Amygdala (tissue), 56 donors: Measurements from ENCODE around the gene NTN5.
"Not testable (repeated sequence)": the region's sequence is repeated elsewhere in the genome, so short reads cannot be mapped to it uniquely, and the experiment has no call there.

Source experiments
- DNase-seq, 56 donors: peaks; one replicate each; lab custom pipeline; 2025; lab: John Stamatoyannopoulos, UW

The NTN5 gene

DNA sequence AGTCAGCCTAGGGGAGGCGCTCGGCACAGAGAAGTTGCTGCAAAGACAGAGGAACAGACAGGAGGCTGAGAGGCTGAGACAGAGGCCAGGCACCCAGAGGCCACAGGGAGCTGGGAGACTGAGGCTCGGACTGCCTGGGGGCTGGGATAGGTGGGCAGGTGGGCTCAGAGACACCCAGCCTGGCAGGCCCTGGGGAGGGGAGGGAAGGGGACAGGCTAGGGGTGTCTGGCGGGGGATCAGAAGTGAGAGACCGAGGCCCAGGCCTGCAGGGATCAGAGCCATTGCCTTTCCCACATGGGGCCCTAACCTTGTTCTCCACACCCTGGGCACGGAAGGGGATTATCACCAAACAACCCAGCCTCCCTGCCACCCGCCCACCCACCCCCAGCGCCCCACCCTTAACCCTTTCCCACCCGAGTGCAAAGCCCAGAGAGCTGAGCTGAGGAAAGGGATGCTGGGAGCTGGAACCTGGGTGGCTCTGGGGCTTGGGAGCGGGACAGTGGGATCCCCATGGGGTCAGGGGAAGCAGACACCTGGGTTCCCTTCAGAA, 1.3 kb downstream of the NTN5 start:
- no peak for DNase-seq

DNA sequence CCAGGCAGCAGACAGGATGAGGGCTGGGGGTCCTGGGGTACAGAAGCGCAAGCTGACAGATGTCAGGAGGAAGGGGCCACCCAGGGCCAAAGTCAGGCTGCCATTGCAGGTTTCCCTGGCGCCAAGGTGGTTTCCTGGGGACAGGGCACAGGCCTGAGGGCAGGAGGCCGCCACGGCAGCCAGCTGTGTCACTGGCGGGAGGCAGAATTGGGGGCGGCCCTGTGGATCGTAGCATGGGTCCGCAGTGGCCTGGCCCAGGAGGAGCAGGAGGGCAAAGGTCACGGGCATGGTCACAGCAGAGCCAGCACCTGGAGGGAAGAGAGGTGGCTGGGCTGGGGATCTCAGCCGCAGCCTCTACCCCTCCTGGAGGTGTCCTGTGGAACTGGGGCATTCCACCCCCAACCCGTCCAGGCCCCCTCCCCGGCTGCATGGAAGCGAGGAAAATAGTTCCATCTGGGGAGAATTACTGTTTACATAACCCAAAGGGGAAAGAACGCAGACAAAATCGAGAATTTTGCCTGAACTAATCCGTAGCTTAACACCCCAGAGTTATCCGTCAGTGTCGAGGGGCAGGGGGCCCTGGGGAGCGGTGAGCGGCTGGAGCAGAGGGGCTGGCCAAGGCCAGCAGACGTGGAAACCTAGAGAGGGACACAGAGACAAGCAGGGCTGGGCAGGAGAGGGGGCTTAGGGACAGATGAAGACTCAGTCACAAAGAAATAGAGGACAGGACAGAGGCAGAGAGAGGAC, 1.9 kb downstream of the NTN5 start:
- DNase-seq: no peak

DNA sequence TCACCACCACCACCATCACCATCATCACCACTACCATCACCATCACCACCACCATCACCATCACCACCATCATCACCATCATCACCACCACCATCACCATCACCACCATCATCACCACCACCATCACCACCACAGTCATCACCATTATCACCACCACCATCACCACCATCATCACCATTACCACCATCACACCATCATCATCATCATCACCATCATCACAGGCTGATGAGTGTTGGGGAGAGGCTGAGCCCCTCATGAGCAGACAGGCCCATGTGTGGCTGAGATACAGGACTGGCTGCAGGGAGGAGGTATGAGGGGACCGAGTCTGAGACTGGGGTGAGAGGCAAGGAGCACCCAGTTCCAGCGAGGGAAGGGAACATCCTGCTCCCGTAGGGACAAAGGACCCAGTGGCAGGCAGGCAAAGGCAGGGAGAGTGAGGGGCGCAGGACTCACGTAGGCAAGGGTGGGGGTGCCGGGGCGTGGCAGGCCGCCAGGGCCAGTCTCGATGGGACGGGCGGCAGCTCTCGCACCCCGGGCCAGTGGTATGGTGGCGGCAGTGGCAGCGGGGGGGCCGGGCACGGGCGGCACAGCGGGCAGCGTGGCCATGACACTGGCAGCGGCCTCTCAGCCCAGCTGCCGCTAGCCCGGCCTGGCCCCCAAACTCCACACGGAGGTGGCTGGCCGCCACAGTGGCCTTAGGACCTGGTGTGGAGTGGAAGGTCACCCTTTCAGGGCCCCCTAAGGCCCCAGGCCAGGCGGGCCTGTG, 2.7 kb downstream of the NTN5 start:
- DNase-seq: no peak

DNA sequence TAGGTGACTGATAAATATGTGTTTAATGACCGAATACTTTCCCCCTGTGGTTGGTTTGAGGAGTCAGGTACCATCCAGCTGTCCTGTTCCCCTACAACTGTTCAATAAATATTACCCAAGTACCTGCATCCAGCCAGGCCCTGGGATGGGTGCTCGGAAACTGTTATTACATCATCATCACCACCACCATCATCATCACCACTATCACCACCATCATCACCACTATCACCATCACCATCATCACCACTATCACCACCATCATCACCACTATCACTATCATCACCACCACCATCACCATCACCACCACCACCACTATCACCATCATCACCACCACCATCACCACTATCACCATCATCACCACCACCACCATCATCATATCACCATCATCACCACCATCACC, 4.1 kb downstream of the NTN5 start:
- no peak for DNase-seq

DNA sequence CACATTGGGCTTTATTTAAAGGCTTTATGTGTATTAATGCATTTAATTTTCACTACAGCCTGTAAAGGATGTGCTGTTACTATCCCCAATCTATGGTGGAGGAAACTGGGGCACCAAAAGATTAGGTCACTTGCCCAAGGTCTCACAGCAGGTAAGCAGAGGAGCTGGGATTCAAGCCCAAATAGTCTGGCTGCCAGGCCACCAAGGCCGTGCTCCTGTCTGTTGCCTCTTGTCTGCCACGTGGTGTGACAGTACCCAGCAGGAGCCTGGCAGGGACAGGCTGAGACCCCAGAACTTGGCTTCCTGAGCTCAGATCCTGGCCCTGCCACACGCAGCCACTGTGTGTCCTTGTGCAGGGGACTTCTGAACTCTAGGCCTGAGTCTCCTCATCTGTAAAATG, 4.5 kb downstream of the NTN5 start:
- DNase-seq: no peak

DNA sequence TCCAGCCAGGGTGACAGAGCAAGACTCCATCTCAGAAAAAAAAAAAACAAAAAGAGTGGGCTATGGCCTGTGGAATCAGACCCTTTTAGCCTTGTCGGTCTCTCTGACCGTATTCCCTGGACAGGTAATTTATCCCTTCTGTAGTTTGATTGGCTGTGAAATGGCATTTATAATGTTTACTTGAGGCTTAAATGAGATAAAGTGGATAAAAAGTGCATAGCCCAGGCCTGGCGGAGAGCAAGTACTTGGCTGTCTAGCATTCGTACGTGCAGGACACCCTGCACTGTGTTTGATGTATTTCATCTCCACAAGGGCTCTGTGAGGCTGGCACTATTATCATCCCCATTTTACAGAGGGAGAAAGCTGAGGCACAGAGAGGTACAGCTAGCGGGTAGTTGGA, 7.0 kb downstream of the NTN5 start:
- DNase-seq: no peak

DNA sequence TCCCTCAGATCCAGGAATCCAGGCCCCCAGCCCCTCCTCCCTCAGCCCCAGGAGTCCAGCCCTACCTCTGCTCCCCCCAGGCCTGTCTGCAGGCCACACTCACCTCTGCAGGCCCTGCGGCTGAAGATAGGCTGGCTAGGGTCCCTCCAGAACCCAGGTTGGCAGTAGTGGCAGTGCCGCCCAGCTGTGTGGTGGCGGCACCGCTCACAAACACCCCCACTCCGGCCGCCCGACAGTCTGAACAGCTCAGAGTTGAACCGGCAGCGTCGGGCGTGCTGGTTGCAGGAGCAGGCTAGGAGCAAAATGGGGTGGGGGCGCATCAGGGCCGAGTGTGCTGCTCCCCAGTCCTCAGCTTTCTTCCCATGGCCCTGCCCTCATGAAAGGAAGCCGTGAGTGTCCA, 8.3 kb downstream of the NTN5 start:
- DNase-seq: no peak

DNA sequence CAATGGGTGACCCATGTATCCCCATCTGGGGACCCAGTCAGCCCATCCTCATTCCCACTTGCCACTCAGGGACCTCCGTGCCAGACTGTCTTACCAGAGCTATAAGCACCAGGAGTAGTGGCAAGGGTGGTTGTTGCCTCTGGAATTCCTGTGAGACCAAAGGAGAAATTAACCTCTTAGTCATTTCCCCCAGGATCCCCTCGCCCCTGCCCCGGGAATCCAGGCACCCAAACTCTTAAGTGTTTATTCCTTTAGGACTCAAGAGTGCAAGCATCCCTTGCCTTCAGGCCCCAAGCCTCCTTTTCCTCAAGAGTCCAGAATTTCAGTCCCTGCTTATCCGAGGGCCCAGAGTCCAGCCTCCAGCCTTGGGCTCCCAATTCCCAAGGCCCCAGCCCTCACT, 9.2 kb downstream of the NTN5 start:
- DNase-seq: no peak

DNA sequence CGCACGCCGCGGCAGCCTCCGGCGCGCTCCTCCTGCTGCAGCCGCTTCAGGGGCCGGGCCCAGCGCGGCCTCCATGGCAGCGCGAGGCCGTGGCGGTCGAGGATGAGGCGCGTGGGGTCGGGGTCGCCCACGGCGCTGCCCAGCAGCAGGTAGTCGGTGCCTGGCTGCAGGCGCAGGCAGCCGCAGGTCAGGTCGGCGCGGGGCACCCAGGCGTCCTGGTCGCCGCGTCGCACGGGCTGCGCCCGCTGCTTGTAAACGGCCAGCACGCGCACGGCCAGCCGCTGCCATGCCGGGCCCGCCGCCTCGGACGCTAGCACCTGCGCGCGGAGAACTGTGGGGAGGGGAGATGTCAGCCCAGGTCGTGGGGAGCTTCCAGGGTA, 11.1 kb downstream of the NTN5 start:
- DNase-seq: no peak

DNA sequence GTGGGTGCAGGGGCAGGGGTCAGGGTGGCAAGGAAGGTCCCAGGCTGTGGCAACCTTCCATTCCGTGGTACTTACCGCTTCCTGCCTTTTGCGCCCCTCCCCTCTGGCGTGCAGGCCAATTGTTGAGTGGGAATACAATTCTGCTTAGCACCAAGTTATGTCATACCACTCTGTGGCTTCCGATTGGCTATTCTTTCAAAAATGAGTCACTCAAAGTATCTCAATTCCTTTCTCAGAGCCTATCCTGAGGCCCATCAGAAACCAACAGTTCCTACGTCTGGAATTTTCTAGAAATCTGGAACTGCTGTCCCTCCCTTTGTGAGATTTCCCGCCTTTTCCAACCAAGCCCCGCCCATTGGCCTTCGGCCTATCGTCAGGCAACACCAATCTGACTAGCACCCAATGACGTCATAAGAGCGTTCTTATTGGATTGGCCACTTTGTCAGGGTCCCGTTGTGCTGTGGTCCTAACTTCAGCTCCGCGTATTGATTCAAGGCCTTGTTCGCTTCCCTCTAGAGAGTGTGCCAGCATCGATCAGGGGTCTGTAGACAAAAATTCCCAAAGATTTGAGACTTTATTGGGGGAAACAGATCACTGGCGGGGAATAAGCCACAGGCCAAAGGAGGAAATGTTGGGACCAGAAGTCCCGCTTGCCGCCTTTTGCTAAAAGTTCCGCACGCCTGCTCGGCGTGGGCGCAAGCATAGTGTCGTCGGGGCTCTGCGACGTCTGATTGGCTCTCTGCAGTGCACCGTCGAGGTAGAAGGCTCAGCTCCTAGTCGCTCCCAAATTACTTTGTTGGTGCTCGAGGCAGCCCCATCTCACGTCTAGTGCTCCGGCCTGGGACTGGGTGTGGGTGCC, 11.7 kb downstream of the NTN5 start:
- peak in 50 of 56 donors; percentile 20 to 95 (median 64) for DNase-seq

DNA sequence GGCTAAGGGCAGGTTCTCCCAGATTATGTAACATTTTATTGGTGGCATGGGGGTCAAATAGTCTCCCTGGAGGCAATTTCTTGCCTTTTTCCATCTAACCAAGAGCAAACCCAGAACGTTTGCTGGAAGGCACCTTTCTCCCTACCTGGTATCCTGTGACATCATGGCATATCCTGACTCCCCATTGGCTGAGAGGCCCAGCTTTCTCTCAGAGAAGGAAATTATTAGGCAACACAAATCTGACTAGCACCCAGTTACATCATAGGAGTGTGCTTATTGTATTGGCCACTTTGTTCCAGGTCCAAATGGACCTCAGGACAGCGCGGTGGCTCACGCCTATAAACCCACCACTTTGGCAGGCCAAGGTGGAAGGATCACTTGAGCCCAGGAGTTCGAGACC, 13.0 kb downstream of the NTN5 start:
- peak in 7 of 56 donors; percentile 7 to 22 (median 12) for DNase-seq

DNA sequence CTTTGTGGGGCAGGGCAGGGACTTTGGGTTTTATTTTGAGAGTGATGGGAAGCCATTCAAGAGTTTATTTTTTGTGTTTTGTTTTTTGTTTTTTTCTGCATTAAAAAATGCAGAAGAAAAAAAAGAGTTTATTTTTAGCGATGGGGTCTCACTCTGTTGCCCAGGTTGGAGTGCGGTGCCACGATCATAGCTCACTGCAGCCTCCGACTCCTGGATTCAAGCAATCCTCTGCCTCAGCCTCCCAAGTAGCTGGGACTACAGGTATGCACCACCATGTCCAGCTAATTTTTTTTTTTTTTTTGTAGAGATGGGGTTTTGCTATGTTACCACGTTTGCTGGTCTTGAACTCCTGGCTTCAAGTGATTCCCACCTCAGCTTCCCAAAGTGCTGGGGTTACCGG, 14.3 kb downstream of the NTN5 start:
- DNase-seq: no peak

DNA sequence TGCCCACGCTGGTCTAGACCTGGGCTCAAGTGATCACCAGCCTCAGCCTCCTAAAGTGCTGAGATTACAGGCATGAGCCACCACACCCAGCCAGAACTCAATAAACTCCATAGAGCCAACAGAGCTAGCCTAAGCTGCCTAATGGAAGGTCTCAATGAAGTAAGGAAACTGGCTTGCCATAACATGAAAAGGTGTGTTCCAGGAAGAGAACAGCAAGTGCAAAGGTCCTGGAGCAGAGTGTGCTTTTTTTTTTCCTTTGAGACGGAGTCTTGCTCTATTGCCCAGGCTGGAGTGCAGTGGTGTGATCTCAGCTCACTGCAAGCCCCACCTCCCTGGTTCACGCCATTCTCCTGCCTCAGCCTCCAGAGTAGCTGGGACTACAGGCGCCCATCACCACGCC, 15.0 kb downstream of the NTN5 start:
- DNase-seq: not testable (repeated sequence)

DNA sequence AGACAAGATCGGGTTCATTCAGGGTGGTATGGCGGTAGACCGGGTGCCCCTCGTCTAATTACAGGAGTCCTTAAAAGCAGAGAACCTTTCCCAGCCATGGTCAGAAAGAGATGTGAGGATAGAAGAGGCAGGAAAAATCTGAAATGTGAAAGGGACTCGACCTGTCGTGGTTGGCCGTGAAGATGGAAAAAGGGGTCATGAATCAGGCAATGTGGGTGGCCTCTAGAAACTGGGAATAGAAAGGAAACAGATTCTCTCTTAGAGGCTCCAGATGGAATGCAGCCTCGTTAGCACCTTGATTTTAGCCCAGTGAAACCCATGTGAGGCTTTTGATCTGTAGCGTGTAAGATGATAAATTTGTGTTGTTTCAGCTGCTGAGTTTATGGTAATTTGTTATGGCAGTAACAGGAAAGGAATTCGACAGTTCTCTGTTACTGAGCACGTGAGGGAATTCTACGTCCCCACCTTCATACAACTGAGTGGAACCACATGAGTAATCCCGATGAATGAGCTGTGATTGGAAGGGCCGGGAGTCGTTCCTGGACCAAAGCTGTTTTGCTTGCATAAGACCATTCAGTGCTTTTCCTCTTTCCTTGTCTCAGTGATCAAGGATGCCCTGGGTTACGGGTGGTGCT, 15.9 kb downstream of the NTN5 start:
- DNase-seq: no peak

DNA sequence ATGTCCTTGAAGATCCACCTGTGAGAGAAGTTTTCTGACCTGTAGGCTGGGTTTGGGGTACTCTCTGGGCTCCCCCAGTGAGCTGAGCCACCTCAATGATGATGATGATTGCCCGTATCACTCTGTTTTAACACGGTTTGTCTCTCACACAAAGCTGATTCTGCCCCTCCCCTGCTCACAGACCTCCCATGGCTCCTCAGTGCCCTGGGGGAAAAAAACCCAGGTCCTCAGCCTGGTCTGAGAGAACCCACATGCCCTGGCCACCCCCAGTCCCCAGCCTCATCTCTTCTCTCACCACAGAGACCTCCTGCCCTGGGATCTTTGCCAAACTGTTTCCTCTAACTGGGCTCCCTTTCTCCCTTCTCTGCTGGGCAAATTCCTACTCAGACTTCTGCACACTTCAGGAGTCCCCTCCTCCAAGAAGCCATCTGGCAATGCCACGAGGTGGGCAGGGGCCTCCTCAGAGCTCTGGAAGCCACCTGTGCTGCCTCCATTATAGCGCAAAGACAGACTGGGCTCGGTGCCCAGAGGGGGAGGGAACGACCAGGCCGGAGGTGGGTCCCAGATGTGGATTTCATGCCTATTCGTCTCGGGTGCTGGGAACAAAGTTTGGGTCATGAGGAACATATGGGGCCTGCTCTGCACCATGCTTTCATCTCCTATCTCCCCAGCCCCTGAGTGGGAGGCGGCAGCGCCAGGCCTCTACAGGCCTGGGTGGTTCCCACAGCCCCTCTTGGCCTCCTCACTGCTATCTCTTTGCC, 18.3 kb downstream of the NTN5 start:
- DNase-seq: no peak

DNA sequence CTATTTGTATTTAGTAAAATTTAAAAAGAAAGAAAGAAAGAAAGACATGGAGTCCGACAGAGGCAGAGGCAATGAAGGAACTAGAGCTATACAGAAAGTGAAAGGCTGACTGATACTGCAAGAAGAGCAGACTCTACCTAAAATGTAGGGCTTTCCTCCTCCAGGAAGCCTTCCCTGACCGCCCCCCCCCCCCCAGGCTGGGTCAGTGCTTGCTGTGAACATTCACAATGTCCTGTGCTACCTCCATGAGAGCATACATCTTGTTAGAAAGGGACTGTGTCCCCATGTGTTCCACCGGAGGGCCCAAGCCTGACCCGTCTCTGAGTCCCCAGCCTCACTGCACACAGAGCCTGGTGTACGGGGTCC, 21.2 kb downstream of the NTN5 start:
- no peak for DNase-seq

DNA sequence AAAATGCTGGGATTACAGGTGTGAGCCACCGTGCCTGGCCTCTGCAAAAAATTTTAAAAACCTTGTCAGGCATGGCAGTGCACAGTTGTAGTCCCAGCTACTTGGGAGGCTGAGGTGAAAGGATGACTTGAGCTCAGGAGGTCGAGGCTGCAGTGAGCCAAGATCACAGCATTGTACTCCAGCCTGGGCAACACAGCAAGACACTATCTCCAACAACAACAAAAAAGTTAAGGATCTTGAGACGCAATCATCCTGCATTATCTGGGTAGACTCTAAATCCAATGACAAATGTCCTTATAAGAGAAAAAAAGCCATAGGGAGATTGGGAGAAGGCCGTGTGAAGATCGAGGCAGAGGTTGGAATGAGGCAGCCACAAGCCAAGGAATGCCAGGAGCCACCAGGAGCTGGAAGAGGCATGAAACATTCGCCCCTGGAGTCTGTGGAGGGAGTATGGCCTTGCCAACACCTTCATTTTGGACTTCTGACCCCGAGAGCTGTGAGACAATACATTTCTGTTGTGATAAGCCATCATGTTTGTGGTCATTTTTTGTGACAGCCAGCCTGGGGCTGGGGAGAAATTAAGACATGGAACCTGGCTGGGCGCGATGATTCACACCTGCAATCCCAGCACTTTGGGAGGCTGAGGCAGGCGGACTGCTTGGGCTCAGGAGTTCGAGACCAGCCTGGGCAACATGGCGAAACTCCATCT, 21.7 kb downstream of the NTN5 start:
- DNase-seq: no peak

DNA sequence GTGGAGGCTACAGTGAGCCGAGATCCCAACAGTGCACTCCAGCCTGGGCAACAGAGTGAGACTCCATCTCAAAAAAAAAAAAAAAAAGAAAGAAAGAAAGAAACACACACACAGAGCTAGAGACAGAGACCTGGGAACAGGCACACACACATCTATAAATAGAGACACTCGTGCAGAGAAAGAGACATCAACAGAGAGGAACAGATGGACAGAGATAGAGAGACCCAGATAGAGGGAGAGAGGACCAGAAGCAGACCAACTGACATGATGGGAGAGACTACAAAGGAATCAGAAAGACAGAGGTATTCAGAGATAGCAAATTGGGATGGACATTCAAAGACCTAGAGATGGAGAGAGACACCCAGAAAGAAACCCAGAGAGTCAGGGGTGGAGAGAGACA, 24.7 kb downstream of the NTN5 start:
- no peak for DNase-seq

DNA sequence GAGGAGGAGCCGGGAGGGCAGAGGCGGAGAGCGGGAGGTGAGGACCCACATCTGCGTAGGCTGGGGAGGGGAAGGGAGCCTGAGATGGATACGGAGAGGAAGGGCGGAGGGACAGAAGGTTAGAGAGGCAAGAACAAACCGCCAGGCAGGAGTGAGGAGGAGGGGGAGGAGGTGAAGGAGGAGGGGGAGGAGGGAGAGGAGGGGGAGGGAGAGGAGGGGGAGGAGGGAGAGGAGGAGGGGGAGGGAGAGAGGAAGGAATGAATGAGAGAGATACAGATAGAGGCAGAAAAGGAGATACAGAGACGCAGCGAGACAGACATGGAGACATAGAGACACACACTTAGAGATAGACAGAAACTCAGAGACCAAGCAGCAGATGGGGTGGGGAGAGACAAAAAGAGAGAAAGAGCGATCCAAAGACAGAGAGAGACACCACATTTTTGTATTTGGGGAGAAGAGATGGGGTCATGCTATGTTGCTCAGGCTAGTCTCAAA, 26.0 kb downstream of the NTN5 start:
- peak in 1 of 56 donors; percentile 90 for DNase-seq
